Neutrophil (primary cell): ENCODE measurements around the gene CEBPG.

Experiments
- H3K27ac ChIP-seq: fragments of 200-600 bp; sonication (generic); 2 replicates; pipeline ENCODE4 v1.5.1; 2016; ENCODE audit warnings: mild to moderate bottlenecking, moderate library complexity
- H3K27me3 ChIP-seq: fragments of 200-600 bp; sonication (generic); 2 replicates; pipeline ENCODE4 v1.6.0; 2016; ENCODE audit warnings: mild to moderate bottlenecking
- H3K36me3 ChIP-seq: fragments of 200-600 bp; sonication (generic); 2 replicates; pipeline ENCODE4 v1.5.1; 2017
- H3K4me1 ChIP-seq, 2 experiments: fragments of 200-600 bp in 1 of 2; sonication (generic) in 1 of 2; 1 replicate in 1 of 2; 2 replicates in 1 of 2; pipeline versions ENCODE4 v1.5.1 to v1.6.1; 2013 to 2016; ENCODE audit warnings: low read depth in 1 of 2, low read length in 1 of 2, mild to moderate bottlenecking in 1 of 2, moderate library complexity in 1 of 2; ENCODE audit not compliant: control insufficient read depth in 1 of 2, insufficient read depth in 1 of 2
- H3K4me3 ChIP-seq, 2 experiments: fragments of 200-600 bp in 1 of 2; sonication (generic) in 1 of 2; 1 replicate in 1 of 2; 2 replicates in 1 of 2; pipeline ENCODE4 v1.5.1; 2013 to 2016; ENCODE audit warnings: low read depth in 1 of 2, low read length in 1 of 2, mild to moderate bottlenecking in 1 of 2, moderate library complexity in 1 of 2
- H3K9me3 ChIP-seq: fragments of 200-600 bp; sonication (generic); 2 replicates; pipeline ENCODE4 v1.5.1; 2016
- CTCF ChIP-seq: fragments of 200-600 bp; sonication (generic); IDR thresholded peaks from 2 replicates; pipeline ENCODE4 v1.5.1; 2016; ENCODE audit warnings: antibody characterized with exemption

Gene CEBPG

GRCh38 chr19:33396701-33397535, 23.4 kb downstream of the CEBPG start:
- H3K36me3 ChIP-seq = no peaks in the 10 kb centered on the region
- no peak for TF ChIP-seq CTCF
- no peak overlapping the region for H3K4me3 ChIP-seq
- H3K27ac ChIP-seq = no peak overlapping the region
- H3K9me3 ChIP-seq = no peaks in the 10 kb centered on the region
- peaks cover 18 to 20% of the 10 kb centered on the region in 2 experiments for H3K4me1 ChIP-seq
- no peaks in the 10 kb centered on the region for H3K27me3 ChIP-seq

- H3K9me3 ChIP-seq = no peaks in the 10 kb centered on the region
- no peaks in the 10 kb centered on the region for H3K27me3 ChIP-seq
- no peak for TF ChIP-seq CTCF
- no peaks in the 10 kb centered on the region for H3K36me3 ChIP-seq
- no peak overlapping the region for H3K4me3 ChIP-seq
- H3K27ac ChIP-seq = no peak overlapping the region
- H3K4me1 ChIP-seq = peaks cover 18 to 20% of the 10 kb centered on the region in 2 experiments
Measured at GRCh38 chr19:33397536-33398360, 24.2 kb downstream of the CEBPG start.

- TF ChIP-seq CTCF = no peak
- Histone ChIP-seq H3K9me3 (no peaks in the 10 kb centered on the region), H3K36me3 (no peaks in the 10 kb centered on the region), H3K27ac (no peak overlapping the region), H3K27me3 (no peaks in the 10 kb centered on the region), H3K4me3 (no peak overlapping the region), H3K4me1 (peaks cover 15 to 17% of the 10 kb centered on the region in 2 experiments)
Measured at GRCh38 chr19:33398361-33399060, 25.0 kb downstream of the CEBPG start.

- H3K36me3 ChIP-seq = no peaks in the 10 kb centered on the region
- H3K27me3 ChIP-seq = no peaks in the 10 kb centered on the region
- no peaks in the 10 kb centered on the region for H3K9me3 ChIP-seq
- H3K4me1 ChIP-seq = peaks cover 8 to 10% of the 10 kb centered on the region in 2 experiments
- TF ChIP-seq CTCF = no peak
- no peak overlapping the region for H3K27ac ChIP-seq
- H3K4me3 ChIP-seq = no peak overlapping the region
Measured at GRCh38 chr19:33399081-33399744, 25.7 kb downstream of the CEBPG start.
